Lower lobe of right lung (tissue), 2 donors: ENCODE measurements around the gene DUSP2. TPM values are rescaled to one million over a fixed set of nuclear protein-coding genes. Genes with fewer than 3 reads are reported as not detected.
"Not testable (repeated sequence)": the region's sequence is repeated elsewhere in the genome, so short reads cannot be mapped to it uniquely, and the experiment has no call there.

Source experiments
- ATAC-seq, 2 donors: fragments of 200-7000 bp; cut with Tn5 transposase; one replicate each; pipeline ENCODE4 v1.9.1; 2020 to 2022; ENCODE audit warnings: mild to moderate bottlenecking in 2 of 2, moderate library complexity in 2 of 2
- DNase-seq: peaks from one replicate; pipeline ENCODE4 v3.0.0-alpha.2; 2020
- H3K27ac ChIP-seq: fragments of 200-600 bp; one replicate; pipeline ENCODE4 v1.8.0; 2022
- H3K27me3 ChIP-seq: fragments of 200-600 bp; one replicate; pipeline ENCODE4 v1.8.0; 2022; ENCODE audit warnings: low read depth
- H3K36me3 ChIP-seq: fragments of 200-600 bp; one replicate; pipeline ENCODE4 v1.8.0; 2022; ENCODE audit warnings: mild to moderate bottlenecking
- H3K4me1 ChIP-seq: fragments of 200-600 bp; one replicate; pipeline ENCODE4 v1.8.0; 2022
- H3K4me3 ChIP-seq: fragments of 200-600 bp; one replicate; pipeline ENCODE4 v1.8.0; 2022; ENCODE audit warnings: mild to moderate bottlenecking
- H3K9me3 ChIP-seq: fragments of 200-600 bp; one replicate; pipeline ENCODE4 v1.8.0; 2022
- CTCF ChIP-seq: fragments of 200-600 bp; IDR thresholded peaks from one replicate; pipeline ENCODE4 v1.8.0; 2022; ENCODE audit warnings: antibody characterized with exemption, mild to moderate bottlenecking
- intact Hi-C: fragments of 100-400 bp; cut with DNase I; formaldehyde crosslinking; loops from one replicate; pipeline ENCODE4 v1.11.0; 2022
- total RNA-seq: library from RNA; stranded (reverse); fragmentation: NEBNext Ultra II Directional; extraction: Animal tissue kit (Norgen Biotek cat#: 25700); gene quantifications from one replicate; pipeline ENCODE4 v1.2.1, GENCODE V29; 2021
- donor health status: DM: no; HTN: yes; CAD: no; lungs with severe emphysema.

The DUSP2 gene
- total RNA-seq, 1 donor from 2014 or later, result 5.5 TPM

- no peaks in the 10 kb centered on the region for H3K4me1 ChIP-seq
- DNase-seq (no peak), ATAC-seq (no peak)
- no peaks in the 10 kb centered on the region for H3K36me3 ChIP-seq
- H3K27me3 ChIP-seq, result peaks cover 7% of the 10 kb centered on the region
- H3K27ac ChIP-seq, result no peak overlapping the region
- H3K4me3 ChIP-seq, result no peak overlapping the region
- peaks cover 4% of the 10 kb centered on the region for H3K9me3 ChIP-seq
- intact Hi-C loops, result no loop called here
- no peak for TF ChIP-seq CTCF
These were observed 22.3 kb upstream of the DUSP2 start for GRCh38 chr2:96167407-96168013.

GRCh38 chr2:96164459-96165184, 19.4 kb upstream of the DUSP2 start:
- Histone ChIP-seq H3K9me3 (no peaks in the 10 kb centered on the region), H3K36me3 (no peaks in the 10 kb centered on the region), H3K27ac (peak overlapping the region; percentile 41), H3K4me3 (no peak overlapping the region), H3K4me1 (no peaks in the 10 kb centered on the region), H3K27me3 (peaks cover 7% of the 10 kb centered on the region)
- ATAC-seq (peak; percentile 62 to 78), DNase-seq (no peak)
- intact Hi-C loops, result no loop called here
- no peak for TF ChIP-seq CTCF

GRCh38 chr2:96163768-96164429, 18.7 kb upstream of the DUSP2 start:
- Histone ChIP-seq H3K4me1 (no peaks in the 10 kb centered on the region), H3K27me3 (peaks cover 7% of the 10 kb centered on the region), H3K4me3 (no peak overlapping the region), H3K27ac (peak overlapping the region; percentile 41), H3K9me3 (no peaks in the 10 kb centered on the region), H3K36me3 (no peaks in the 10 kb centered on the region)
- peak; percentile 62 to 76 for ATAC-seq
- intact Hi-C loops, result no loop called here
- no peak for TF ChIP-seq CTCF
- DNase-seq, result no peak

- H3K9me3 ChIP-seq, result no peaks in the 10 kb centered on the region
- no peak overlapping the region for H3K4me3 ChIP-seq
- TF ChIP-seq CTCF, result no peak
- H3K27me3 ChIP-seq, result peaks cover 7% of the 10 kb centered on the region
- no peaks in the 10 kb centered on the region for H3K4me1 ChIP-seq
- no peak overlapping the region for H3K27ac ChIP-seq
- no peaks in the 10 kb centered on the region for H3K36me3 ChIP-seq
- peak in 1 of 2 donors; percentile 16 for ATAC-seq
- no peak for DNase-seq
- intact Hi-C loops, result no loop called here
These were observed 18.2 kb upstream of the DUSP2 start for GRCh38 chr2:96163415-96163767.

GRCh38 chr2:96161898-96162297, 16.7 kb upstream of the DUSP2 start:
- ATAC-seq (no peak), DNase-seq (no peak)
- H3K27ac ChIP-seq, result no peak overlapping the region
- intact Hi-C loops, result no loop called here
- no peaks in the 10 kb centered on the region for H3K9me3 ChIP-seq
- no peak overlapping the region for H3K4me3 ChIP-seq
- TF ChIP-seq CTCF, result no peak
- no peaks in the 10 kb centered on the region for H3K36me3 ChIP-seq
- no peaks in the 10 kb centered on the region for H3K4me1 ChIP-seq
- H3K27me3 ChIP-seq, result peaks cover 7% of the 10 kb centered on the region

- intact Hi-C loops, H3K27me3 ChIP-seq, H3K4me1 ChIP-seq, H3K36me3 ChIP-seq, H3K27ac ChIP-seq, ATAC-seq, H3K9me3 ChIP-seq, DNase-seq, H3K4me3 ChIP-seq: not testable (repeated sequence)
These were observed 15.1 kb upstream of the DUSP2 start for GRCh38 chr2:96160366-96160765.
